Body of pancreas (tissue), 4 donors: ENCODE results near the gene MRPL21. TPM values are rescaled to one million over a fixed set of nuclear protein-coding genes. Genes with fewer than 3 reads are reported as not detected.

Experiments used
- ATAC-seq: fragments of 150-250 bp; one replicate; pipeline ENCODE4 v1.9.1; 2016
- DNase-seq, 4 donors: peaks; one replicate each; pipeline ENCODE4 v3.0.0-alpha.2; 2019
- H3K27ac ChIP-seq, 4 donors: fragments of 200-600 bp; sonication (generic); 1 replicate in 3 of 4; 2 replicates in 1 of 4; pipeline versions ENCODE4 v1.5.1 to v1.6.1; 2016 to 2019; ENCODE audit warnings: mild to moderate bottlenecking in 1 of 4, mixed read lengths in 1 of 4, moderate library complexity in 1 of 4
- H3K27me3 ChIP-seq, 2 donors: fragments of 200-600 bp; sonication (generic); one replicate each; pipeline ENCODE4 v1.6.0; 2016; ENCODE audit warnings: mild to moderate bottlenecking in 1 of 2
- H3K36me3 ChIP-seq, 2 donors: fragments of 200-600 bp; sonication (generic); replicated peaks in 1 of 2; 2 replicates each; pipeline ENCODE4 v1.5.1; 2016; ENCODE audit warnings: low read depth in 2 of 2; ENCODE audit not compliant: insufficient read depth in 1 of 2
- H3K4me1 ChIP-seq: fragments of 200-600 bp; sonication (generic); one replicate; pipeline ENCODE4 v1.6.0; 2016
- H3K4me3 ChIP-seq, 2 donors: fragments of 200-600 bp; sonication (generic); 1 replicate in 1 of 2; 2 replicates in 1 of 2; pipeline ENCODE4 v1.5.1; 2016 to 2019
- H3K9me3 ChIP-seq, 3 donors: fragments of 200-600 bp; sonication (generic); 1 replicate in 2 of 3; 2 replicates in 1 of 3; pipeline ENCODE4 v1.5.1; 2016
- POLR2A ChIP-seq, 3 donors: fragments of 450-650 bp; IDR thresholded peaks; one replicate each; pipeline ENCODE4 v1.6.1; 2016; ENCODE audit warnings: antibody characterized with exemption in 3 of 3, mild to moderate bottlenecking in 2 of 3
- WGBS, 2 donors: methylation state at CpG; one replicate each; pipeline ENCODE4 v1.1.5; 2017; 5-methylcytosine and 5-hydroxymethylcytosine counted together
- intact Hi-C: fragments of 100-400 bp; cut with DNase I; formaldehyde crosslinking; loops from one replicate; pipeline ENCODE4 v1.15.1; 2023
- total RNA-seq, 2 donors: library from RNA; depleted of rRNA; stranded (reverse); fragments of >200 nt; gene quantifications; one replicate each; pipeline ENCODE4 v1.1.0, GENCODE V29; 2016
- TF ChIP-seq, protein P1 (sequence below), 7 experiments: fragments of 450-650 bp in 4 of 7; fragments of 200-600 bp in 3 of 7; sonication (generic) in 3 of 7; IDR thresholded peaks; one replicate each; pipeline ENCODE4 v1.5.1; 2016 to 2019; ENCODE audit warnings: antibody characterized with exemption in 7 of 7

MRPL21 gene
- total RNA-seq, 2 donors from 2014 or later: 21.8 to 45.7 TPM

DNA sequence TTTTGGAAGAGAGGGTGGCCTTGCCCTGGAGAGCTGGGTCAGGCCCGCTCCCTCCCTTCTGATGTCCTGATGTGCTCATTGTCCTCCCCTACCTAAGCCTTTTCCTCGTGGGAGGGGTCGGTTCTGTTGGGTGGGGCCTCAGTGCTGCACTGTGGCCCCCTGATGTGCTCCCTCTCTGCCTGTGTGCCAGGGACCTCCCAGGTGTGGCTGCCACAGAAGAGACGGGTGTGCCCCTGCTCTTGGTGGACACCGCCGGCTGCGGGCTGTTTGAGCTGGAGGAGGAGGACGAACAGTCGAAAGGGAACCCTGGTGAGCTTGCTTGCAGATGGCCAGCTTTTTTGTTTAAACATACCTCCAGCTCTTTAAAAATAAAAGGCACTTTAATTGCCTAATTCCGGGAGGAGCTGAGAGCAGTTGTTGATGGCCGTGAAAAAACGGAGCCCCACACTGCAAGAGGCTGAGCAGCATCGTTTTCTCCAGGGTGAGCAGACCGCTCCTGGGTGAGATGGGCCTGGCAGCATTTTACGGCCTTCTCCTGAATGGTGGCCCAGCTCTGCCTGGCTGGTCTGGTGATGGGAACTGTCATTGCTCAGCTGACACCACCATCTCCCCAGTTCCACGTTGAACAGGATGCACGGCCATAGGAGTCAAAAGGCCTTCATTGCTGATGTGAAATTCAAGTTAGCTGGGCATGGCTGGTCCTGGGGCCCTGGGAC is 30.1 kb upstream of the MRPL21 start:
- 87 to 90% methylated on average over 15 to 17 of the region's 17 CpGs for WGBS, 2 donors
- intact Hi-C loops: no loop called here
- H3K36me3 ChIP-seq: peaks cover 0 to 19% of the 10 kb centered on the region in 2 donors
- TF ChIP-seq, protein P1, sequence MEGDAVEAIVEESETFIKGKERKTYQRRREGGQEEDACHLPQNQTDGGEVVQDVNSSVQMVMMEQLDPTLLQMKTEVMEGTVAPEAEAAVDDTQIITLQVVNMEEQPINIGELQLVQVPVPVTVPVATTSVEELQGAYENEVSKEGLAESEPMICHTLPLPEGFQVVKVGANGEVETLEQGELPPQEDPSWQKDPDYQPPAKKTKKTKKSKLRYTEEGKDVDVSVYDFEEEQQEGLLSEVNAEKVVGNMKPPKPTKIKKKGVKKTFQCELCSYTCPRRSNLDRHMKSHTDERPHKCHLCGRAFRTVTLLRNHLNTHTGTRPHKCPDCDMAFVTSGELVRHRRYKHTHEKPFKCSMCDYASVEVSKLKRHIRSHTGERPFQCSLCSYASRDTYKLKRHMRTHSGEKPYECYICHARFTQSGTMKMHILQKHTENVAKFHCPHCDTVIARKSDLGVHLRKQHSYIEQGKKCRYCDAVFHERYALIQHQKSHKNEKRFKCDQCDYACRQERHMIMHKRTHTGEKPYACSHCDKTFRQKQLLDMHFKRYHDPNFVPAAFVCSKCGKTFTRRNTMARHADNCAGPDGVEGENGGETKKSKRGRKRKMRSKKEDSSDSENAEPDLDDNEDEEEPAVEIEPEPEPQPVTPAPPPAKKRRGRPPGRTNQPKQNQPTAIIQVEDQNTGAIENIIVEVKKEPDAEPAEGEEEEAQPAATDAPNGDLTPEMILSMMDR (IDR thresholded peaks at IDR 0.05): no peak
- TF ChIP-seq POLR2A (IDR thresholded peaks at IDR 0.05): no peak
- DNase-seq (no peak), ATAC-seq (no peak)
- H3K9me3 ChIP-seq: no peaks in the 10 kb centered on the region
- no peaks in the 10 kb centered on the region for H3K4me1 ChIP-seq
- H3K27me3 ChIP-seq: no peaks in the 10 kb centered on the region
- no peak overlapping the region for H3K4me3 ChIP-seq
- no peak overlapping the region for H3K27ac ChIP-seq

DNA sequence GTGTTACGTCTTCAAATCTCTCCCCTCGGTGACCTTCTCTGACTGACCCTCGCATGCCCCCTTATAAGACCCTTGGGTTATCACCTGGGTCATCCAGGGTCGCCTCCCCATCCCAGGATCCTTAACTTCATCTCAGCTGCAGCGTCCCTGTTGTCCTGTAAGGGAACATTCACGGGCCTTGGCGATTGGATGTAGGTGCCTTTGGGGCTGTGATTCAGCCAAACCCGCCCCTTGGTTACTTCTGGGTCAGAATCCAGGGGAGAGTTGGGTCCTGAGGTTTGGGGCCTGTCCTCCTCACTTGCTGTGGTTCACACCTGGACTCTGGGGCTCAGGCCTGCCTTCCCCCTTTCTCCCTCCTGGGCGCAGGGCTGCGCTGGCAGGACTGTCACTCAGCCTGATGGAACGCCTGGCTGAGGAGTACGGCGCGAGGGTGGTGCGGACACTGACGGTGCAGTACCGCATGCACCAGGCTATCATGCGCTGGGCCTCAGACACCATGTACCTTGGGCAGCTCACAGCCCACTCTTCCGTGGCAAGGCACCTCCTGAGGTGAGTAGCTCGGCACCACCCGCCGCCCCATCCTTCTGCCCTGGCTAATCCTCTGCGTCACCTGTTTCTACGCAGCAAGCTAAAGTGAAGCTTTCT is 29.4 kb upstream of the MRPL21 start:
- H3K27ac ChIP-seq: no peak overlapping the region
- TF ChIP-seq POLR2A (IDR thresholded peaks at IDR 0.05): no peak
- TF ChIP-seq, protein P1 (IDR thresholded peaks at IDR 0.05): no peak
- ATAC-seq (no peak), DNase-seq (no peak)
- intact Hi-C loops: no loop called here
- no peaks in the 10 kb centered on the region for H3K27me3 ChIP-seq
- no peaks in the 10 kb centered on the region for H3K9me3 ChIP-seq
- WGBS, 2 donors: 93 to 96% methylated on average over 13 to 24 of the region's 24 CpGs
- no peaks in the 10 kb centered on the region for H3K4me1 ChIP-seq
- H3K4me3 ChIP-seq: no peak overlapping the region
- H3K36me3 ChIP-seq: peaks cover 0 to 21% of the 10 kb centered on the region in 2 donors

DNA sequence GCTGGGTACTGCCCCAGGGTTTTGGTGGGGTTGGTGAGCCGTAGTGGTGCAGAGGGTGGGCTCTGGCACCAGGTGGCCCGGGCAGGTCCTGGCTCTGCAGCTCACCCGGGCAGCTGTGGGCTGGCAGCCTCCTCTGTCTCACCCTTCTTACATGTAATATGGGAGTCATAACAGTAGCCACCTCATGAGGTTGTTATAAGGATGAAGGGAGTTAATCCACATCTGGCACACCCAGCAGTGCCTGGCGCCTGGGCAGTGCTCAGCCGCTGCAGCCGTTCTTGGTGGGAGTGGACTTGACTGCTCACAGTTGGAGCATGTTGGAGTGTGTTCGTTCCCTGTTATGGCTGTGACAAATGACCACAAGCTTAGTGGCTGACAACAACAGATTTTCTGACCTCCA is 28.7 kb upstream of the MRPL21 start:
- TF ChIP-seq, protein P1 (IDR thresholded peaks at IDR 0.05): no peak
- TF ChIP-seq POLR2A (IDR thresholded peaks at IDR 0.05): no peak
- no peak overlapping the region for H3K27ac ChIP-seq
- no peaks in the 10 kb centered on the region for H3K27me3 ChIP-seq
- WGBS, 2 donors: 91 to 92% methylated on average over 4 to 7 of the region's 7 CpGs
- no peak overlapping the region for H3K4me3 ChIP-seq
- DNase-seq: no peak
- H3K9me3 ChIP-seq: no peaks in the 10 kb centered on the region
- no peaks in the 10 kb centered on the region for H3K4me1 ChIP-seq
- peaks cover 0 to 20% of the 10 kb centered on the region in 2 donors for H3K36me3 ChIP-seq
- ATAC-seq: no peak
- intact Hi-C loops: no loop called here

DNA sequence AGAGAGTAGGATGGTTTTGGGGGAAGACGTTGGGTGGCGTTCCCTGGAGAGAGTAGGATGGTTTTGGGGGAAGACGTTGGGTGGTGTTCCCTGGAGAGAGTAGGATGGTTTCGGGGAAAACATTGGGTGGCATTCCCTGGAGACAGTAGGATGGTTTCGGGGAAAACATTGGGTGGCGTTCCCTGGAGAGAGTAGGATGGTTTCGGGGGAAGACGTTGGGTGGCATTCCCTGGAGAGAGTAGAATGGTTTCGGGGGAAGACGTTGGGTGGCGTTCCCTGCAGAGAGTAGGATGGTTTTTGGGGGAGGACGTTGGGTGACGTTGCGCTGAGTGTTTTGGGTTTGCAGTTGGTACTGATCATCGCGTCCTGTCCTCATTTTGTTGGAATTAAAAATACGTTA is 28.3 kb upstream of the MRPL21 start:
- Histone ChIP-seq H3K27me3 (no peaks in the 10 kb centered on the region), H3K27ac (no peak overlapping the region), H3K4me1 (no peaks in the 10 kb centered on the region), H3K4me3 (no peak overlapping the region), H3K9me3 (no peaks in the 10 kb centered on the region), H3K36me3 (peaks cover 0 to 17% of the 10 kb centered on the region in 2 donors)
- TF ChIP-seq, protein P1 (IDR thresholded peaks at IDR 0.05): no peak
- no peak for TF ChIP-seq POLR2A (IDR thresholded peaks at IDR 0.05)
- ATAC-seq: no peak
- 81 to 87% methylated on average over 17 of the region's 17 CpGs for WGBS, 2 donors
- no peak for DNase-seq
- intact Hi-C loops: no loop called here
